HS-27A (cell line): ENCODE measurements around the gene TBC1D22A.

Experiments used
- DNase-seq: peaks from one replicate; pipeline ENCODE4 v3.0.0-alpha.2; 2012; ENCODE audit warnings: low read depth, missing footprints

Gene TBC1D22A

DNA sequence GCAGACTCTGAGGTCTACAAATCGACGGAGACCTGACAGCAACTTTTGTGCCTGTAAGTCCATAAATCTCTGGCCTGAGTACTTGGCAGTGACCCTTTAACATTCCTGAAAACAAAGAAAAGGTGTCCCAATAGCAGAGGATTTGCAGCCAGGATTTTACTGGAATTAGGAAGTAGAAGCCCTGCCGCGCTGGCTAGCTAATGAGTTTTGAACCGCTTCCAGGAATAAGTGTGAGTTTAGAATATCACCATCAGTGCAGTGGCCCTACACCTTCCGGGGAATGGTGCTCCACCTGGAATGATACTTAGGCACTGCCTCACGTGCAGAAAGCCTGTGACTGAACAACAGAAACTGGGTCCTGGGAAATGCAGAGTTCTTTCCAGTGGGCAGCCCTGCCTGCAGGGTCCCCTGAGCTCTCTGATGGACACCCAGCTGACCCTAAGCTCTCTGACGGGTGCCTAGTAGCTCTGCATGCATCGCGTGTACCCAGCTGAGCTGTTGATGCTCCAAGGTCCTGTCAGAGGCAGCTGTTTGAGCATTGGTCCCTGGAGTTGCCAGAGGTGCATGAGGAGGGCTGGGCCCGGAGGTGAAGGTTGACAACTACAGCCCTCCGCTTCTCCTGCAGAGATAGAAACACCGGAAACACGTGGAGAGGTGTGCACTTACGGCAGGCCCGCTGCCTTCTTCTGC is 380.9 kb downstream of the TBC1D22A start:
- DNase-seq: no peak

DNA sequence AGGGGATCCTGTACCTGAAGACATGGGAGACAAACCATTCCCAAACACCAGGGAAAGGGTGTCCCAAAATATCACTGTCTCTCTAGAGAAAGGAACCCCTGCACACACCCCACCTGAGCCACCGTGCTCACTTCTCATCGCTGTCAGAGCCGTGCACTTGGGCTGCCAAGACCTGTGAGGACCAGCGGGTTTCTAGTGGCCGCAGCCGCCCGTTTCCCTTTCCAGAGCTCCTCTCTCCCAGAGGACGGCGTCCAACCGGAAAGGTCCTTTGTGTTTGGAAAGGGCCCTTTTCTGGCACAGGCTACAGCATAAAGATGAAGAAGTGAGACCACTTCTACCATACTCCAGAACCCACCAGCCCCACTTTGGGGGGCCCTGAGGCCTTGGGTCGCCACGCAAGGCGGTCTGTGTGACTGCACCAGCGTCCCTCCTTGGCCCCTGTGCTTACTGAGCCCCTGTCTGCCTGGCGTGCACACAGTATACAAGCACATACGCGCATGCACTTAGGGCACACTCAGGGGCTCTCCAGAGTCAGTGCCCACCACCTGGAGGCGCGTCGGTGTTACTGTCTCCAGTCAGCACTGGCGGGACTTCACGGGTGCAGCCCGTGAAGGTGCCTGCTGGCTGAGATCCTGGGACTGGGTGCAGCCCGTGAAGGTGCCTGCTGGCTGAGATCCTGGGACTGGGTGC is 381.8 kb downstream of the TBC1D22A start:
- no peak for DNase-seq

DNA sequence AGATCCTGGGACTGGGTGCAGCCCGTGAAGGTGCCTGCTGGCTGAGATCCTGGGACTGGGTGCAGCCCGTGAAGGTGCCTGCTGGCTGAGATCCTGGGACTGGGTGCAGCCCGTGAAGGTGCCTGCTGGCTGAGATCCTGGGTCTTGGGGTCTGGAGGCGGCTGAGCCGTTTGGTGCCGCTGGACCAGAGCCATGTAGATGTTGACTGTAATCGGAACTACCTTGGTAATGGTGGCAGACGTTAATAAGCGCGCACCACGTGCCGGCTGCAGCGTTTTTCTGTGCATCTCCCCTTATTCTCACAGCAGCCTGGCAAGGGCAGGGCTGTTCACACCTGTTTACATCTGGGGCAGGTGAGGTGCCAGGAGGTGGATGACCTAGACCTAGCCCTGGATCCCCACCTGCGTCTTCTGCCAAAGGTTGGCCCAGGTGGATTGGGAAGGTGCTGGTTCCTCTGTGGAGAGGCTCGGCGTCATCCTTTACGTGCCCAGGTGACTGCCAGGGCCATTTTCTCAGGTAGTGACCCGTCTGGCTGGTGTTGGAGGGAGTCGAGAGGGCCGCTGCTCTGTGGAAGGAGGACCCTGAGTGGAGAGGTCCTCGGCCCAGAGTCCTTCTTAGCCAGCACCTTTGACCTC is 382.5 kb downstream of the TBC1D22A start:
- DNase-seq: no peak

DNA sequence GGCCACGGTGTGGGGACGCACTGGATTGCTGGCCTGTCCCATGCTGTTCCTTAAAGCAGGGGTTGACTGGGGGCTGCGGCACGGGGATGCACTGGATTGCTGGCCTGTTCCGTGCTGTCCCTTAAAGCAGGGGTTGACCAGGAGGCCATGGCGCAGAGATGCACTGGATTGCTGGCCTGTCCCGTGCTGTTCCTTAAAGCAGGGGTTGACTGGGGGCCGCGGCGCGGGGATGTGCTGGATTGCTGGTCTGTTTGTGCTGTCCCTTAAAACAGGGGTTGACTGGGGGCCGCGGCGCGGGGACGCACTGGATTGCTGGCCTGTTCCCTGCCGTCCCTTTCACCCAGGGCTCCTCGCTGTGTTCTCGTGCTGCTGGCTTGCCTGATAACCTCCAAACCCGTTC is 383.4 kb downstream of the TBC1D22A start:
- DNase-seq: no peak

DNA sequence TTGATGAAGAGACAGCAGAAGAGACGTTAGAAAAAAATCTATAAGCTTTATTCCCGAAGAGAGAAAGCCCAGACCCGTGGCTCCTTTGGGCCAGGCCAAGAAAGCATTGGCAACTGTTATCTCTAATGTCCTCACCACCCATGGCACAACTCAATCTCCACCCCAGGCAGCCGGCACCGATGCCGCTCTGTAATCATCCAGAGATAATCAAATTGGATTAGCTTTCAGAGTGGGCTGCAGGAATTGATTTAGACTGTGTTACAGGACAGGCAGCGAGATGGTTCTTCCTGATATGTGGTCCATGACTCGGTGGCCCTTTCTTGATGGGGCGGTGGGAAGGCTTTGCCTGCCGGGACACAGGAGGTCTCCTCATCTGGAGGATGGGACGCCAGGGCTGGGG is 383.9 kb downstream of the TBC1D22A start:
- DNase-seq: no peak

DNA sequence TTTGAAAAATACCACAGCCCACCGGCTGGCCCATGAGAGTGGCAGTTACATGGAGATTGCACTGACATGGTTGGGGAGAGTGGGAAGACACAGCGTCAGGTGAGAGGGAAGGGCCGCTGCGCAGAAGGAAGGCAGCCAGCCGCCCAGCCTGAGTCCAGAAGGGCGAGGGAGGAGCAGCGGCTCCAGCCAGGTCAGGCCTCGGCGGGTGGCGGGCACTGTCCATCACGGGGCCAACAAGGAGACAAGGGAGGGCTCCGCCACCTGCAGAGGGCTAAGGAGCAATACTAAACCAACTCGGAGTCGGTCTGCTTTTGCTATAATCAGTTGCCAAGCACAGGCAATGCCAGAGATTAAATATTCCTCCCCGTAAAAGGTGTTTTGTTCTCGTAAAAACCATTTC is 384.5 kb downstream of the TBC1D22A start:
- DNase-seq: no peak

DNA sequence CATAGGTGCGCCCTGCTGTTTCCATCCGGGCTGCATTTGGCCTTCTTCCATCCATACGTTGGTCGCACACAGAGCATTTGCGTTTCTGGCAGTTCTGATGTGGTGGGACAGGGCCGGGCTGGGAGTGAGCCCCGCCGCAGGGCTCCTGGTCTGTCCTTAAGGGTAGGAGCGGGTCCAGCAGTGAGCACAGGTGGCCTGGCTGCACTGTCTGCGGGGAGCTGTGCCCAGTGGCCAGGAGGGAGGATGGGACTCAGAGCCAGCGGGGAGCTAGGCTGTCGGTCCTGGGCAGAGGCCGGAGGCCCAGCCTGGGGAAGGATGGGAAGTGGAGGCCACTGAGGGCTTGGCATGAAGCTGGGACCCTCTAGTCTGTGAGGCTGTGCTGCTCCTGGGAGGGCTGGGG is 385.1 kb downstream of the TBC1D22A start:
- no peak for DNase-seq

DNA sequence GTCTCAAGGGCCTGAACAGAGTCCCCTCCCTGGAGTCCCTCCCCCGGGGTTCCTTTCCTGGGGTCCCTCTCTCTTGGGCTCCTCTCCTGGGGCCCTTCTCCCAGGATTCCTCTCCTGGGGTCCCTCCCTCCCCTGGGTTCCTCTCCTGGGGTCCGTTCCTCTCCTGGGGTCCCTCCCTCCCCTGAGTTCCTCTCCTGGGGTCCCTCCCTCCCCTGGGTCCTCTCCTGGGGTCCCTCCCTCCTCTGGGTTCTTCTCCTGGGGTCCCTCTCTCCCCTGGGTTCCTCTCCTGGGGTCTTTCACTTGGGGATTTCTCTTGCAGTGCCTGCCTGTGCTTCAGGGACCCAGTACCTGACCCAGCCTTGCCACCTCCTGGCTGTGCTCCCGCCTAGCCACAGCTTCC is 386.1 kb downstream of the TBC1D22A start:
- no peak for DNase-seq

DNA sequence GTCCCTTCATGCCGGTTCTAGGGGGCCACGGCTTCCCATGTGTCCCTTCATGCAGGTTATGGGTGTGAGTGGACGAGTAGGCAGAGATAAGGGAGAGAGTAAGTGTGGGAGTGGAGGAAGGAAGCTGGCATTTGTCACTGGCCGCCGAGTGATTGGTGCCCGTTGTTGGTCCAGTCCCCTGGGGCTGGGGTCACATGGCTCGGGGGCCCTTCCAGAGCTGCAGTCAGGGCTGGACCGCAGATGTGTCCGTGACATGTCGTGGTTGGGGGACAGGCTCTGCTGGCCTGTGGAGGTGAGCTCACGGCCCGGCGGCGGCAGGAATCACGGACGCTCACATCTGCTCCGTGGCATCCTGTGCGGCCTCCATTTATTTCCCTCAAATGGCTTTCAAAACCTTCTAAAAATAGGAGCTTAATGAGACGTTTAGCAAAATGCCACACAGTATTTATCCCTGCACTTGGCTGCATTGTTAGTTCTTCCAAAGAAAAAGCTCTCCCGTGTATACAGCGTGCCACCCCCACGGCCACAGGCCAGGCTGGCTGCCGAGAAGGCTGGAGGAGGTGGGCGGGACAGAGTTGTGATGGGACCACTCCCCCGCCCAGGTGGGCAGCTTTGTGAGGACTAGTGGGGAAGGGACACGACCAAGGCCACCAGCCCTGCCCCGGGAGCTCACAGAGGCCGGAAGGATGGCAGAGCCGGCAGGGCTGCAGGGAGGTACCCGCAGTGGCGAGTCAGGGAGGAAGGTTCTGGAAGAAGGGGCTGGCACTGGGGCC is 386.7 kb downstream of the TBC1D22A start:
- DNase-seq: no peak

DNA sequence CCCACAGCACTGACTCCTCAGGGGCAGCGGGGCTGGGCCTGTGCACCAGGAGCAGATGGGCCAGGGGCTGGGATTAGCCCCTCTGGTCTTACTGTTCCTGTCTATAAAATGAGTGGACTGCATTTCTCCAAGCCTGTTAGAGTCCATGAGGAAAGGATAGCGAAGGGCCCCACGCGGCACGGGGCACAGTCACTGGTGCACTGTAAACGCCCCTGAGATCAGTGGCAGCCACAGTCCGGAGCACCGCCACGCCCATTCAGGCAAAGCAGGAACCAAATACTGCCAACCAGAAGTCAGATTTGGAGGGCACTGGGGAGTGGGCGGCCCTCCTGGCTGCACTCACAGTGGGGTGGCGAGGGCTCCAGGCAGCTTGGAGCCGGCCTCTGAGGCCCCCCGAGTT is 387.5 kb downstream of the TBC1D22A start:
- no peak for DNase-seq

DNA sequence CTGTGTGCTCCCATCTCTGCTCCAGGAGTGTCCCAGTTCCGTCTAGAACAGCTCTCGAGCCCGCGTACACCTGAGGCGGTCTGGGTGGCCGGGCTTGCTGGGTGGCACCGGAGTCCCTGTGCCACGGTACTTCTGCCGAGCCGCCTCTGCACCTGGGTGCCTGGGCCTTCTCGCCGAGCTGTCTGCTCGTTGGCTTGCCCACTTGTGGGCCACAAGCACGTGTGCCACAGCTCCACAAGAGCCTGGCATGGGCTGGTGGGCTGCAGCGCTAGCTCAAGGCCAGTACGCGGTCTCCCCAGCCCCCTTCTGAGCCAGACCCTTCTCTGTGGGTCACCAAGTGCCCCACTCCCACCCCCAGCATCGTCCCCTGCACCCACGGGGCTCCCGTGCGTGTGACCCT is 388.0 kb downstream of the TBC1D22A start:
- no peak for DNase-seq

DNA sequence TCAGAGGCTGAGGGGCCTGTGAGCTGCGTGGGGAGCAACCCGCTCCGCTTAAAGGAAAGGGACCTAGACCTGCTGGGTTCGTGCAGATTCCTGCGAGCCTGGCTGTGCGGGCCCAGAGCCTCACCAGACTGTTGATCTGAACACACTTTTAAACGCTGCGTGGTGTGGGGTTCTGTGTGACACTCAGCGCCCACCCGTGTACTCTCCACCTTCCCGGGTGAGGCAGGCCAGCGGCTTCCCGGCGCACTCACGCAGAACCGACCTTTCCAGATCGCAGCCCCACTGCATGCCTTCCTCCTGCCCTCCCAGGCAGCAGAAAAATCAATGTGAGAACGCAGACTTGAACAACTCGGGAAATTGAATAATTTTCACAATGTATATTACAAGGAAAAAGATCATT is 388.6 kb downstream of the TBC1D22A start:
- DNase-seq: no peak

DNA sequence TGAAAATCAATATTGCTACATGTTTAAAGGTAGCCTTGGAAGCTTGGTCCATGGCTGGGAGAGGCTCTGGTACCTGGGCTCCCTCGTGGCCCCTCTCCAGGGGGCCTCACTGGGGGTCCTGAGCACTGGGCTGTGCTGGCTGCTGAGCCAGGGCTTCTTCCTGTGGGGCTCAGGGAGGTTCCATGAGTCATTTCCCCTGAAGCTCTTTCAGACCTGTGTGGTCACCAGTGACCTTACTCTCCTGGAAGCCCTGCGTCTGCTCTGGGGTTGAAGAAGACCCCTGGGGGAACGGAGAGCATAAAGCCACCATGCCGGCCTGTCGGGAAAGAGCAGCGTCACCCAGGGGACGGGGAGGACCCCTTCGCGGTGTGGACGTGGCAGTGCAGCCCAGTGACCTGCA is 389.0 kb downstream of the TBC1D22A start:
- DNase-seq: no peak

DNA sequence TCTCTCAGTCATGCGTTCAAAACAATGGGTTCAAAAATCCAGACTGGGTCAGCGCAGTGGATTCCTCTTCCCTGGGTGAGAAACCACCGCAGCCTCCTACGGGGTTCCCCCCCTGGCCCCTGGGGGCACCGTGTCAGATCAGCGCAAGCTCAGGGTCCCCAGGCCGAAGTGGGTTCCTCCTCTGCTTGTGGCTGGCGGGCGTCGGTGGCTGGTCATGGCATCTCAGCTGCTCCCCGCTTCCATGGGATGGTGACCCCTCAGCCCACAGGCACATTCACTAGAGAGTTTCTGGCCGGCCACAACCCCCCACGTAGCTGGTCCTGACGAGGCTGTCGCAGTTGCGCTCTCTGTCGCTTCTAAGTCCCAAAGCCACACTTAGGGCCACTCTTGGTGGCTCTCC is 389.8 kb downstream of the TBC1D22A start:
- DNase-seq: no peak

DNA sequence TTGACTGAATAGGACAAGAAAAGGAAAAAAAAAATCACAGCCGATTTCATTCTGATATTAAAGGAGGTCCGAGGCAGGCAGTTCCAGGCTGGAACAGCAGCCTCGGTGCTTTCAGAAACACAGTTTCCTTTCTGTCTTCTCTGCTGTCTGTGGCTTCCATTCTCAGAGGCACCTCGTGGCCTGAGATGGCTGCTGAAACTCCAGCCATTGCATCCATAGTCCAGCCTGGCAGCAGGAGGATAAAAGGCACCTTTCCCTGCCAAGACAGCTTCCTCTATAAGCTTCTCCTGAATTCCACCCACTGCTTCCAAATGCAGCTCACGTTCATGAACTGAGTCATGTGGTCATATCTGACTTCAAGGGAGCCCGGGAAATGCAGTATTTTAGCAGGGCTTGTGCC is 390.5 kb downstream of the TBC1D22A start:
- no peak for DNase-seq

DNA sequence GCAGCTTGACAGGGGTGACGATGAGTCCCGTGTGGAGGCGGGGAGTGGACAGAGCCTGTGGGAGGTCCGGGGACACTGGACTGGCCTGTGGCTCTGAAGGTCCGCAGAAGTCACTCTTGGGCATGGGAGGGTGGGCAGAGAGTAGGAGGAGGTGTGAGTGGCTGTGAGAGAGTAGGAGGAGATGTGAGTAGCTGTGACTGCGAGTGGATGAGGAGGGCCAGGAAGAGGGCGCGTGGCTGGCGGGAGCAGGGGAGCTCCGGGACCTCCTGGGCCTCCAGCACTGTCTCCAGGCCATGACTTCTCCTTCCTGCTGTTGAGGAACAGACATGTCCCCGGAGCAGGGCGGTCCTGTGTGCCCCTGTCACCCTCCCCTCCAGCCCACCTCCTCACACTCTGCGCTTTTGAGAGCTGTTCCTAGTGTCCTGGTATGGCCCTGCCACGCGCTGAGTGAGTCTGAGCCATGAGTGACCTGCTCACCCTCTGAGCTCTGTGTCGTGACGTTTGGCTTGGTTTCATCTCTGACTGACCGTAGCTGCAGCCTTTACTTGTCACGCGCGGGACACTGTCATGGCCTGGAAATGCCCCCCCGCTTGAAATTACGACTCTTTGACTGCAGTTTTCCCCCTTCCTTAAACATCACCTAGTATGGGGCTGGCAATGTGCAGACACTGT is 391.5 kb downstream of the TBC1D22A start:
- no peak for DNase-seq

DNA sequence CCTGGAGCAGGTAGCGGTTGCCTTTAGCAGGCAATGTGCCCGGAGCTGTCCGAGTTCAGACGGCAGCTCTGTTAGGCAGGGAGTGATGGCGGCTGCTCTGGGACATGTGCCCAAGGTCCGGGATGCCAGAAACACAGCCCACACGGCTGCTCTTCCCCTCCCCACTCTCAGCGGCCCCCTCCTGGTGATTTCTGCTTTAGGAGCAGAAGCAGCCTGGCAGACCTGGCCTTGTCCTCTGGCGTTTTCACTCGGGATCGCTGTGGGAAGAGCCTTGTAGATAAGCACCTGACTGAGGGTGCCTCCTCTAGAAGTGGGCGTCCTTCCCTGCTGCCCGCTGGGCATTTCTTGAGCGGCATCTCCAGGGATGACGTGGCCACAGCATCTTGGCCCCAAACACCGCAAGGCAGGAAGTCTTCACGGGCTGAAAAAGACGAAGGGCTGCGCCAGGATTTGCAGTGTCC is 392.2 kb downstream of the TBC1D22A start:
- DNase-seq: peak; percentile 1

DNA sequence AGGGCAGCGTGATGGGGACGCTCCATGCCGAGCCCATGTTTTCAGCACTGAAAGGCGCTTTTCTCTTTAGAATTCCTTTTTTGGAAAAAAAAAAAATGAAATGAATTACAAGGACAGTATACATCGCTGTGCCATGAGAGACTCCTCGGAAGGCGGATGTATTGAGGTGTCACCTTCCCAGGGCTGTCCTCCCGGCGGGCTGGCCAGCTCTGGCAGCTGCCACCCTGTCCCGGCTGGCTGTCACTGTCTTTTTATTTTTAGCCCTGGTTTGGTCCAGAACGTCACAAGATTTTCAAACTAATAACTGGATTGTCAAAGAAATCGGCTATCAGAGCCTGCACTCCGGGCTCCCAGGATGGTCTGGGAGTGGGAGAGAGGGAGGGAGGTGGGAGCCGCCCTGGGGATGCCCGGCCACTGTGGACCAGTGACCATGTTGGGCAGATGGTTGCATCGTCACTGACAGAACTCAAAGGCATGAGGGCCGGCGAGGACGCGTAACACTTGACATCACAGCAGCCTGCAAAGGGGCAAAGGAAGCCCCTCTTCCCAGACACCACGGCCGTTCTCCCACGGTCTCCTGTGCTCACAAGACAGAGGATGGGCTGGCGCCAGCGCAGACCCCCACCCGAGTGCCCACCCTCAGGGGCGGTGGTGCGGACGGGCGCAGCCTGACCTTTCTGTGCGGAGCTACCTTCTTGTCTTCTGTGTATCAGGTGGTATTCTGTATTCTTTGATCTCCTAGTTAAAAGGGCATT is 392.9 kb downstream of the TBC1D22A start:
- no peak for DNase-seq

DNA sequence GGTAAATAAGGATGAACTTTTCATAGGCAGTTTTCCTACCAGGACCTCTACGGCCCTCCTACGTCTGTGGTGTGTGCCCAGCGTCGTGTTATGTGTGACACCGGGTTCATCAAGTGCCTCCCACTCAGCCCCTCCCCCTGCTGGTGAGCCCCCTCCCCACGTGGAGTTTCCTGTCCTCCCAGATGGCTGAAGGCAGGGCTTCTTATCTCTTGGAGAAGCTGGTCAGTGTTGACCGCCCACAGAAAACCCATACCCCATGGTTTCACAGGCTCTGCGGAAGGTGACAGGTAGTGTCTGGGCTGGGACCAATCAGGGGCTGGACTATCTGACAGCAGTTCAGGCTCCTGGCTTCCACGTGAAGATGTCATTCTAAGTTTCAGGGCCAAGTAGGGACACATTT is 393.5 kb downstream of the TBC1D22A start:
- DNase-seq: no peak

DNA sequence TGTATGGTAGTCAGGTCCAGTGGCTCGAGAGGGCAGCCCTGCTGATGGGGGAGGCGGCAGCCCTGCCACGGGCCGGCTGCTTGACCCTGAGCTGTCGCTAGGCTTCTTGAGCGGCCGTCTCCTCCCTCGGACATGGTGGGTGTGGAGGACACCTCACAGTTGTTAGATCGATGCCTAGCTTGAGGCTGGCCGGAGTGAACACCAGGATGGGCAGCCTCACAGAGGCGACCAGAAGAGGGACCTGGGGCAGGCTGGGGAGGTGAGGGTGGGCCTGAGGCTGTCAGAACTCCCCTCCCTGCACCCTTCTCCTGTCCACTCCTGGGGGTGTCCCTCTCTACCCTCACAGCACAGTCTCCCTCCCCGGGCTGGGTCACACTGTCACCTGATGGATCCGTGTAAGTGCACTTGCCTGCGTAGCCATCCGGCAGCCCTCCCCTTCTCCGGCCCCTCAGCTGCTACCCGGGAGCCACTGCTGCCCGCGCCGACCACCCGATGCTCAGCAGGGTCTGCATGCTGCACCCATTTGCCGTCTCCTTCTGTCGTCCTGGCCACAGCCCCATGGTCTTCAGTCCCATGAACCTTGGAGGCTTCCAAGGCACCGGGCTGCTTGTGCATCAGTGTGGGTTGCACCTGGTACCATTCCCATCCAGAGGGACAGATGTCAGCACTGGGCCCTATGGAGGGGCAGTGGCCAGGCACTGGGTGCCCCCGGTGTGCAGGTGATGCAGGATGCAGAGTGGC is 394.1 kb downstream of the TBC1D22A start:
- DNase-seq: no peak

DNA sequence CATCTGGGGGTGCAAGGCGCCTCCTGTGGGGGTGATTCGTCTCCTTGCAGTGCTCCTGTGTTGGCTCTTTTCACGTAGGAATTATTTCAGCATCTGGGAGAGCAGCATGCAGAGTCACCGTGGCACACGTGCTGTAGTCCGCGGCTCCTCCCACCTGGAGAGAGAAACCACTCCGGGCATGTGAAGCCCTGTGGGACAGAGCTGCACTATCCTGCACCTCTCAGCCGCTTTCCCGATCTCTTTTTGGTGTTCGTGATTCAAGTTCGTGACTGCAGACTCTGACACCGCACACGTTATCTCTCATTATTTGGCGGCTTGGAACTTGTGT is 394.6 kb downstream of the TBC1D22A start:
- DNase-seq: no peak
